K562 (cell line): ENCODE data around the gene CD14. TPM values are rescaled to one million over a fixed set of nuclear protein-coding genes. Genes with fewer than 3 reads are reported as not detected.

Experiments
- BRF1 ChIP-seq: IDR thresholded peaks from 3 replicates; pipeline ENCODE4 v1.6.1; 2011; ENCODE audit warnings: borderline replicate concordance, mild to moderate bottlenecking; ENCODE audit not compliant: insufficient read length; ENCODE audit errors: extremely low read depth
- MTA2 ChIP-seq: fragments of 450-650 bp; IDR thresholded peaks from 2 replicates; pipeline ENCODE4 v1.6.1; 2016; ENCODE audit warnings: low read depth
- RHOXF2B ChIP-seq: fragments of 250-450 bp; sonication (Bioruptor Pico); conservative IDR thresholded peaks from 2 replicates; pipeline ENCODE4 v1.5.1; 2021
- SP1 ChIP-seq: sonication (generic); formaldehyde crosslinking; IDR thresholded peaks from 2 replicates; pipeline ENCODE4 v1.8.1; 2022; ENCODE audit warnings: mild to moderate bottlenecking, missing genetic modification reagents
- SPI1 ChIP-seq: IDR thresholded peaks from 2 replicates; pipeline ENCODE4 v1.6.1; 2011; ENCODE audit warnings: low read depth, low read length, control low read depth, borderline replicate concordance
- XRCC5 ChIP-seq: fragments of 200-400 bp; formaldehyde crosslinking; IDR thresholded peaks from 2 replicates; pipeline ENCODE4 v1.6.1; 2017; ENCODE audit warnings: low read depth, mild to moderate bottlenecking, low read length
- ZNF696 ChIP-seq: fragments of 250-450 bp; sonication (Bioruptor Pico); conservative IDR thresholded peaks from 2 replicates; pipeline ENCODE4 v1.4.0; 2020; ENCODE audit warnings: mild to moderate bottlenecking, moderate library complexity
- ZNF764 ChIP-seq: fragments of 250-450 bp; sonication (Bioruptor Pico); IDR thresholded peaks from 2 replicates; pipeline ENCODE4 v1.4.0; 2020; ENCODE audit warnings: low read depth, mild to moderate bottlenecking, moderate library complexity
- polyA plus RNA-seq, 8 experiments: library from polyadenylated mRNA; depleted of rRNA in 4 of 8; stranded (reverse) in 5 of 8; unstranded in 3 of 8; fragments of >200 nt; fragmentation: Nextera tagmentation in 2 of 8; fragmentation: Illumina TruSeq in 1 of 8; extraction: Ambion mirVana in 2 of 8; extraction: Trizol in 1 of 8; gene quantifications; 2 replicates each; pipeline versions ENCODE4 v1.2.1 to v1.2.3, GENCODE V29; 2011 to 2014; ENCODE audit warnings: inconsistent platforms in 1 of 8, missing spikeins in 1 of 8
- total RNA-seq, 7 experiments: library from RNA; depleted of rRNA in 6 of 7; stranded (reverse); fragments of >200 nt in 6 of 7; fragmentation: Illumina TruSeq in 2 of 7; extraction: Trizol in 2 of 7; gene quantifications; 2 replicates each; pipeline versions ENCODE4 v1.2.1 to v1.2.3, GENCODE V29; 2011 to 2021; ENCODE audit warnings: low replicate concordance in 1 of 7
- TF ChIP-seq, protein P1 (sequence below): fragments of 450-650 bp; formaldehyde crosslinking; IDR thresholded peaks from 2 replicates; pipeline ENCODE4 v1.4.0; 2022; ENCODE audit warnings: mild to moderate bottlenecking, moderate library complexity
- TF ChIP-seq, protein P2 (sequence below): fragments of 450-650 bp; IDR thresholded peaks from 2 replicates; pipeline ENCODE4 v1.6.1; 2017; ENCODE audit warnings: antibody characterized with exemption, mild to moderate bottlenecking

CD14 gene
- total and polyA plus RNA-seq, 9 of the 15 experiments (the other 6 are each of a cell fraction or from before 2014, with no cell fraction given), result 0.07 to 0.47 (median 0.14) TPM; not detected in 2

DNA sequence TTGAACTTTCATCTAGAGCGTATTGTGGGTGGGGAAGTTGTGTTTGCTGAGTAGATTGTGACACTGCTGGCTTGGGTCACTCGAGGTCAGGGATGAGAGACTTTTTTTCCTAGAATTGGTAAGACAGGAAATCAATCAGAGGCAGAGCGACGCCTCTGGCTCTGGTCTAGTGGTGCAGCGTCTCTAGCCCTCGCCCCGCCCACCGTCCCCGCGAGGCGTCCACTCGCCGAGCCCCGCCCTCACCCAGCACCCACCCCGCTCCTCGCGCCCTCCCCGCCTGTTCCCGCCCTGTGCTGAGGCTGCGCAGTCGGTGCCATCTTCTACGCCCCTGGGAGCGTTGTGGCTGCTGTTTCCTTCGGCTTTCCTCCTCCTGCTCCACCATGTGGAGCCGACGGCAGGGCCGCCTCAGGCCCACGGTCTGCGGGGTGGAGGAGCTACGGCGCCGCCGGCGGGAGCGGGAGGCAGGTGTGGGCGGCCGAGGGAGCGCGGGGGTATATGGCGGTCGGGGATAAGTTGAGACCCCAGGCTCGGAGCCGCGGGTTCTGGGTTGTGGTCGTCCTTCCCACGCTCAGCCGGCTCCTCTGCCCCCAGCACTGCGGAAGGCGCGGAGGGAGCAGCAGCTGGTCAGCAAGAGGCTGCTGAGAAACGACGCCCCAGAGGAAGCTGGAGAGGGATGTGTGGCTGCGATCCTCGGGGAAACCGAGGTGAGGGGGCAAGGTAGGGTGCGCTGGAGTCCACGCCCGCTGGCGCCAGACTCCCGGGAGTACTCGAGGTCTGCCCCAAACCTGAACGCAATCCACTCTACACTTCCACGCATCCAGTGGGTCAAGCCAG, 6.4 kb upstream of the CD14 start, which contains the start of gene TMCO6 (continued):
- TF ChIP-seq, protein P1, sequence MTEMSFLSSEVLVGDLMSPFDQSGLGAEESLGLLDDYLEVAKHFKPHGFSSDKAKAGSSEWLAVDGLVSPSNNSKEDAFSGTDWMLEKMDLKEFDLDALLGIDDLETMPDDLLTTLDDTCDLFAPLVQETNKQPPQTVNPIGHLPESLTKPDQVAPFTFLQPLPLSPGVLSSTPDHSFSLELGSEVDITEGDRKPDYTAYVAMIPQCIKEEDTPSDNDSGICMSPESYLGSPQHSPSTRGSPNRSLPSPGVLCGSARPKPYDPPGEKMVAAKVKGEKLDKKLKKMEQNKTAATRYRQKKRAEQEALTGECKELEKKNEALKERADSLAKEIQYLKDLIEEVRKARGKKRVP (CRISPR knock-in tag), result no peak
- no peak for TF ChIP-seq XRCC5
- no peak for TF ChIP-seq ZNF696 (CRISPR knock-in tag)
- TF ChIP-seq ZNF764 (CRISPR knock-in tag), result no peak
- TF ChIP-seq RHOXF2B (CRISPR knock-in tag), result no peak
- TF ChIP-seq MTA2, result no peak
- TF ChIP-seq BRF1, result no peak
- peak; percentile 79; the same call in 1 of the 2 replicates for TF ChIP-seq SPI1
- TF ChIP-seq, protein P2, sequence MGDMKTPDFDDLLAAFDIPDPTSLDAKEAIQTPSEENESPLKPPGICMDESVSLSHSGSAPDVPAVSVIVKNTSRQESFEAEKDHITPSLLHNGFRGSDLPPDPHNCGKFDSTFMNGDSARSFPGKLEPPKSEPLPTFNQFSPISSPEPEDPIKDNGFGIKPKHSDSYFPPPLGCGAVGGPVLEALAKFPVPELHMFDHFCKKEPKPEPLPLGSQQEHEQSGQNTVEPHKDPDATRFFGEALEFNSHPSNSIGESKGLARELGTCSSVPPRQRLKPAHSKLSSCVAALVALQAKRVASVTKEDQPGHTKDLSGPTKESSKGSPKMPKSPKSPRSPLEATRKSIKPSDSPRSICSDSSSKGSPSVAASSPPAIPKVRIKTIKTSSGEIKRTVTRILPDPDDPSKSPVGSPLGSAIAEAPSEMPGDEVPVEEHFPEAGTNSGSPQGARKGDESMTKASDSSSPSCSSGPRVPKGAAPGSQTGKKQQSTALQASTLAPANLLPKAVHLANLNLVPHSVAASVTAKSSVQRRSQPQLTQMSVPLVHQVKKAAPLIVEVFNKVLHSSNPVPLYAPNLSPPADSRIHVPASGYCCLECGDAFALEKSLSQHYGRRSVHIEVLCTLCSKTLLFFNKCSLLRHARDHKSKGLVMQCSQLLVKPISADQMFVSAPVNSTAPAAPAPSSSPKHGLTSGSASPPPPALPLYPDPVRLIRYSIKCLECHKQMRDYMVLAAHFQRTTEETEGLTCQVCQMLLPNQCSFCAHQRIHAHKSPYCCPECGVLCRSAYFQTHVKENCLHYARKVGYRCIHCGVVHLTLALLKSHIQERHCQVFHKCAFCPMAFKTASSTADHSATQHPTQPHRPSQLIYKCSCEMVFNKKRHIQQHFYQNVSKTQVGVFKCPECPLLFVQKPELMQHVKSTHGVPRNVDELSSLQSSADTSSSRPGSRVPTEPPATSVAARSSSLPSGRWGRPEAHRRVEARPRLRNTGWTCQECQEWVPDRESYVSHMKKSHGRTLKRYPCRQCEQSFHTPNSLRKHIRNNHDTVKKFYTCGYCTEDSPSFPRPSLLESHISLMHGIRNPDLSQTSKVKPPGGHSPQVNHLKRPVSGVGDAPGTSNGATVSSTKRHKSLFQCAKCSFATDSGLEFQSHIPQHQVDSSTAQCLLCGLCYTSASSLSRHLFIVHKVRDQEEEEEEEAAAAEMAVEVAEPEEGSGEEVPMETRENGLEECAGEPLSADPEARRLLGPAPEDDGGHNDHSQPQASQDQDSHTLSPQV, result no peak
- peak; percentile 74; the same call in 1 of the 2 replicates for TF ChIP-seq SP1 (CRISPR knock-in tag)
